Tibial nerve (tissue), 4 donors: ENCODE results near the gene HLCS.

Experiments used
- CTCF ChIP-seq, 5 experiments: fragments of 200-600 bp in 3 of 5; fragments of 450-650 bp in 2 of 5; sonication (generic) in 3 of 5; IDR thresholded peaks; one replicate each; pipeline ENCODE4 v1.5.1; 2016 to 2019; ENCODE audit warnings: antibody characterized with exemption in 5 of 5, mild to moderate bottlenecking in 3 of 5, moderate library complexity in 2 of 5
- EP300 ChIP-seq, 2 donors: sonication (generic); formaldehyde crosslinking; IDR thresholded peaks; one replicate each; pipeline ENCODE4 v1.6.1; 2017; ENCODE audit warnings: antibody characterized with exemption in 2 of 2, mild to moderate bottlenecking in 1 of 2
- POLR2A ChIP-seq, 2 donors: fragments of 450-650 bp; IDR thresholded peaks; one replicate each; pipeline ENCODE4 v1.6.1; 2017; ENCODE audit warnings: antibody characterized with exemption in 2 of 2, mild to moderate bottlenecking in 2 of 2, moderate library complexity in 2 of 2

- TF ChIP-seq EP300 (IDR thresholded peaks at IDR 0.05), result no peak
- TF ChIP-seq CTCF (IDR thresholded peaks at IDR 0.05), result no peak
- no peak for TF ChIP-seq POLR2A (IDR thresholded peaks at IDR 0.05)
Measured at GRCh38 chr21:36773117-36773516, 193.4 kb downstream of the HLCS start.
